HG03039 (cell line): Measurements from ENCODE around the gene NR4A1.
A peak's percentile ranks its signal among the peaks of the same experiment; 100 is the strongest.

Source experiments
- ATAC-seq: cut with Tn5 transposase; IDR thresholded peaks from one replicate; pipeline ENCODE4 v1.9.1; 2021; ENCODE audit warnings: mild to moderate bottlenecking, moderate library complexity; ENCODE audit not compliant: unreplicated experiment

NR4A1 gene

DNA sequence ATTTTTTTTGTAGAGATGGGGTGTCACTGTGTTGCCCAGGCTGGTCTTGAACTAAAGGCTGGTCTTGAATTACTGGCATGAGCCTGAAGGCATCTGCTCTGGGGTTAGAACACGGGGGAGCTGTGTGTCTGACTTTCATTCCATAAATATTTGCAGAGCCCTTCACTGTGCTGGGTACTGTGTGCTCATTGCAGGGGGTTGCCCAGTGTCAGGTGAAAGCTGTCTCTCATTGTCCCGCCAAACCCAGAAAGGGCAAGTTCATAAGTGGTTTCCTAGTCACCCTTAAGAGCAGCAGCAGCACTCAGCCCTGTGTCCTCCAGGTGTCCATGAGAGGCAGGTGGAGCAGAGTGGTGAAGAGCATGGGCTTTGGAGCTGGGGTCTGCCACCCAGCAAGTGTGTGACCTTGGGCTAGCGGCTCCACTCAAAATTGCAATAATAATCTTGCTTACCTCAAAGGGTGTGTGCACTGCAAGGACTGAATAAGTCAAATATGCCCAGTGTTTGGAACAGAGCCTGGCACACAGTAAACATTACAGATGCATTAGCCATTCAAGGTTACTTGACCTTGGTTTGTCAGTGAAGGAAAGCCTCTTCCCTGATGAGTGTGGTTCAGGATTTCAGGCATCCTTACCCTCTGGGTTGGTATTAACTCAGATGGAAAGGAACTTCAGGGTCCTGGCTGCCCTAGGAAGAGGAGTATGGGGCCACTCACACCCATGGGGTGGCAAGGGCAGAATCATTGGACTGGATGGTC lies 23.9 kb downstream of the NR4A1 start:
- ATAC-seq, result no peak

DNA sequence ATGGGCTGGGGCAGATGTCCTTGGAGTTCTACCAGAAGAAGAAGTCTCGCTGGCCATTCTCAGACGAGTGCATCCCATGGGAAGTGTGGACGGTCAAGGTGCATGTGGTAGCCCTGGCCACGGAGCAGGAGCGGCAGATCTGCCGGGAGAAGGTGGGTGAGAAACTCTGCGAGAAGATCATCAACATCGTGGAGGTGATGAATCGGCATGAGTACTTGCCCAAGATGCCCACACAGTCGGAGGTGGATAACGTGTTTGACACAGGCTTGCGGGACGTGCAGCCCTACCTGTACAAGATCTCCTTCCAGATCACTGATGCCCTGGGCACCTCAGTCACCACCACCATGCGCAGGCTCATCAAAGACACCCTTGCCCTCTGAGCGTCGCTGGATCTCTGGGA lies 25.6 kb downstream of the NR4A1 start:
- no peak for ATAC-seq

DNA sequence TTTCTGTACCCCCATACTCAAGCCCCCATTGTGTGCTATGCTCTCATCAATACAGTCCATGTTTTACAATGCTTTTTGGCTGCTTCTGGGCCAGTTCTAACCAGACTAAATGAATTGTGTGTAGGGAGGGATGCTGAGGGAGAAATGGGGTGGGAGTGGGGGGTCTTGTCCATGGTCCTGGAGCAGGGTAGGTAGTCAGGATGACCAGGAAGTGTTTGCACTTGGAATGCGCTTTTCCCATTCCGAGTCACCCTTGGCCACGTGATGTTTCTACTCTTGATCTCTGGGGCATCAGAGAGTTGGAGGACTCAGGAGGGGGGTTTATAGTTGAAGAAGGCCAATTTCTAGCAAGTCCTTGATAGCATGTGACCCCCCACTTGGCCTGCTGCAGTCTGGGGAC lies 27.0 kb downstream of the NR4A1 start:
- ATAC-seq, result no peak

DNA sequence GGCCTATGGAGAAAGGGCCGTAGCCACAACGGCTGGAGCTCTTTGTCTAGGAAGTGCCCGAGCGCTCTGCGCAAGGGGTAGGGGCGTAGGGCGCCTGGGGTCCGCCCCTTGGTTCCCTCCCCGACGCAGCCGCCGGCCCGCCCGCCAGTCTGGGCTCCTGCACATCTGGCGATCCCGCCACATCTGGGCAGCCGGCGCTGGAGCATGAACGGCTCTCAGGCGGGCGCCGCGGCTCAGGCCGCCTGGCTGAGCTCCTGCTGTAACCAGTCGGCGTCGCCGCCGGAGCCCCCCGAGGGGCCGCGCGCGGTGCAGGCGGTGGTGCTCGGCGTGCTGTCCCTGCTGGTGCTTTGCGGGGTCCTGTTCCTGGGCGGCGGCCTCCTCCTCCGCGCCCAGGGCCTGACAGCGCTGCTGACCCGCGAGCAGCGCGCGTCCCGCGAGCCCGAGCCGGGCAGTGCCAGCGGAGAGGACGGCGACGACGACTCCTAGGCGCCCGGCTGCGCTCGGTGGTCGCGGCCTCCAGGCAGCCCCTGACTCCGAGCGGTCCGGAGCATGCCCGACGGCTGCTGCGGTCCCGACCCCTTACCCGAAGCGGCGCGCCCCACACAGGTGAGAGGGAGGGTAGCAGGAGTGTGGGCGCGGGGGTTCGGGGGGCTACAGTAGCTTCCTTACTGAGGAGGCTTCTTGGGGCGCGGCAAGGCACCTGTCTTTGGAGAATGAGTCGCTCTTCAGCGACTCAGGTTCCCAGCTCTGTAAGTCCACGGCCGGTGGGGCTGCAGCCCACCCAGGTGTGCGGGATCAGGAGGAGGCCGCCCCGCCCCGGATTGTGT lies 28.5 kb downstream of the NR4A1 start, which contains the start of gene SMIM41:
TSS of gene SMIM41 (plus strand) at position 129 of the 827 bp plus-strand sequence. CDS start at position 205, 76 bp downstream.
- ATAC-seq, result no peak

DNA sequence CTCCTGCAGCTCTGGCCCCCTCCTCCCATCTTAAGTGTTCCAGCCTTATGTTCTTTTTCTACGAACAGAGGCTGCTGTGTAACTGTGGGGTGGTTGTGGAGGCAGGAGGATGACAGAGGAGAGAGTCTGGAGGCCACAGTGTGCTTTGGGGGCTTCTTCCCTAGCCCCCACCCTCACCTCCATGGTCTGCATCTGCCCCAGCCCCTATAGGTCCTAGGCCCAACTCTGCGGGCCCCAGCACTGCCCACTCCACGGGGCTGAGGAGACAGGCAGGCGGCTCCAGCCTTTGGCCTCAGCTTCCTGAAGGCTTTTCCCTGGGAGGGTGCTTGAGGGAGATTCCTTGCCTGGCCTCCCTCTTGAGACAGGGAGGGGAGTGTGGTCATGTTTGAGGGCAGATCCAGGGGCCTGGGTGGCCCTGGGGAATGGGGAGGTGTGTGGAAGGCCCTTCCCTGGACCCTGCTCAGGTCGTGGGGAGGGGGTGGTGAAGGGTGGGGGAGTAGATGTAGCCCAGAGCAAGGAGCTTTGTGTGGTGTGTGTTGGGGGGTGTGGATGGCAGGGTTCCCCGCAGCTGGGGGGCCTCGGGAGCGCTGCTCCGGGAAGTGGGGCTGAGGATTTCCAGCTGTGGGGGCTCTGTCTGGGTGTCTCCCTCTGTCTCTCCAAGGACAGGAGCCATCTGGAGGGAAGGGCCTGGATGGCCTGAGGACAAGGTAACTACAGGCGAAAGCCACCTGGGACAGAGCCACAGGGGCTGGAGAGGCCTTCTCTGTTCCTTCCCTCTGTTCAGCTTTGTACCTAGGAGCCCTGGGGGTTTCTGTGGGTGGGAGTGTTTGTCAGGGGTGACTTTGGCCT lies 29.4 kb downstream of the NR4A1 start:
- no peak for ATAC-seq

DNA sequence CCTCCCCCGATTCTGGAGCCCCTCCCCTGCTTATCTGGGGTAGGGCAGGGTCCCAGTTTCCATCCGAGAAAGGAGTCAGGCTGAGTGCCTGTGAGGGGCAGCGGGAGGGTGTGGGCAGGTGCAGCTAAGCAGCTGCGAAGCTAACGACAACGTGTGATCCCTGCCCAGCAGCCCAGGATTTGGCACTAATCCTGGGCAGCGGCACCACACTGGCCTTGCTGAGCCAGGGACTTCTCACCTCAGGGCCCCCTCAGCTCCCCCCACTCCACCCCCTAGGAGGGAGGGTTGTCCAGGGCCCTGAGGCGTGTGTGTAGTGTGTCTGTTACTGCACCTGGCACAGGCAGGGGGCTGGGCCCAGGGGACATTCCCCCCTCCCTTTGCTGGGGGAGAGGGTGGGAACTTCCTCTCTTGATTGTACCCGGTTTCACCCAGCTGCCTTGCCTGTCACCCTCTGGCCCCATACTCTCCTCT lies 30.1 kb downstream of the NR4A1 start:
- ATAC-seq, result peak; percentile 48

DNA sequence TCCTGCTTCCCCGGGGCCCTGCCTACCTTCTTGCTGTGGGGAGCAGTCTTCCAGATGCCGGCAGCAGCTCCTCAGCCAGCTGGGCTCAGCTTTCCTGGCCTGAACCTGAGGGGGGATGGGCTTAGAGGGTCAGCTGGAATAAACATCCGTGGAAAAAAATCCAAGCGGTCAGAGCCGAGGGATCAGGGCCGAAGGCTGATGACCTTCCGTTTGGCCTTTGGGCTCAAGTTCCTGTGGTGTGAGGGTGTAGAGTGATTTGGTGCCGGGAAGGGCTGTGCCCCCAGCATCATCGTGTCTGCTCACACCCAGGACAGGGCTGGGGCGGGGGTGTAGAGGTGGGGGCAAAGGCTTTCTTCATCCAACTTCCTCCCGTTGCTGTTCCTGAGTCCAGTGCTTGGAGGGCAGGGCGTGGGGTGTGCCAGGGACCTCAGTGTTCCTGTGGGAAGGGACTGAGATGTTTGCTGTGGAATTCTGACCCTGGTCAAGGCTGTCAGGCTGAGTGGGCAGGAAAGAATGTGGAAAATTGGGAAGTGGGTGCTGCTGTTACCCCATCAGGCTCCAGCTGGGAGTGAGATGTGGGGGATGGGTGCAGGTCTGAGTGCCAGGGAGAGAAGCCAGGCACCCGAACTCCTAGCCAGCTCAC lies 30.9 kb downstream of the NR4A1 start:
- ATAC-seq, result no peak

DNA sequence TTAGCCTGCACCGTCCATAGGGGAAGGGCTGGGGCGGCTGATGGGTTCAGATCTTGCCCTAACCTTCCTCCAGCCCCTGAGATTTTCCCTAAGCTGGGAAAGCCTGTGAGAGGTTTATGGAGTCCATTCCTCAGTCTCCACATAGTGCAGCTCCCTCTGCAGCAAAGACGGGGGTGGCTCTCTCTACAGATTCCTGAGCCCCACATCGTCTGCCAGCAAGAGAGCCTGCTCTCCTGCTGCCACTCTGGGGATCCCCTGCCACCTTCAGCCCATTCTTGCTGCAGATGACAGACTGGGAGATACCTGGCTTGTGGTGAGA lies 31.4 kb downstream of the NR4A1 start:
- ATAC-seq, result no peak

DNA sequence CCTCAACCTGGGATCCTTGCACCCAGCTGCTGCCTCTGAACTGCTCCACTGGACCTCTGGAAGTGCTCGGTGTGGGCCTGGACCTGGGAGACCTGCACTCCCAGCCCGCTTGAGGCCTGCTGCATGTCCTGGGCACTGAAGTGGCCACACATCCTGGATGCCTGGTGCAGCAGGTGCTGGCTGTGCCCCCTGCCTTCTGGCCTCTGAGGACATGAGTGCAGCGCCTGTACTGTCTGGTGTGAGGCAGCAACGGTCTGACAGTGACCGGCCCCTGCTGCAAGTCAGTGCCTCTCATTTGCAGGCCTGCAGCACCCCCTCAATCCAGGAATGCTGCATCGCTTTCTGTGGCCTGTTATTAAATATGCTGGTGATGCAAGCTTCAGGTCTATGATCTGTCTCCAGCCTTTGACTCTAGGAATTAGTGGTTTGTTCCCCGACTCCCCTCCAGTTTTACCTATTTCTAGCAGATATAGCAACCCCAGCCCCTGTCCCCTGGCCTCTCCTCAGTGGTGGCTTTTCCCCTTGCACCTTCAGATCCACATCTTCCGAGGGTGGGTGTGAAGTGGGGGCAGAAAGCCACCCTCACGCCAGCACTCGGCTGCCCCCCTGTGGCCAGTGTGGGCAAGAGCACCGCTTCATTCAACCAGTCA lies 31.9 kb downstream of the NR4A1 start:
- no peak for ATAC-seq

DNA sequence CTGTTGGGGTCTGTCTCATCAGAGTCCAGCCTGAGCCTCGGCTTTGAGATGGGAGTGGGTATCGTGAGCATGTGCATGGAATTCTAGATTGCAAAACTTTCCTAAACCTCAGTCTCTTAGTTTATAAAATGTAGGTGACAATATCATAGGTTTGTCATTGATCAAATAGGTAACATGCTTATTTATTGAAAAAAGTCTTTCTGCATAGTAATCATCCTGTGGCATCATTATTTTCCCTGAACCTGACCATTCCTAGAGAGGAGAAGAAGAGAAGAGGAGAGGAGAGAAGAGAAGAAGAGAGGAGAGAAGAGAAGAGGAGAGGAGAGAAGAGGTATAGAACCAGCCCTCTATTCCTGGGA lies 32.4 kb downstream of the NR4A1 start:
- no peak for ATAC-seq

DNA sequence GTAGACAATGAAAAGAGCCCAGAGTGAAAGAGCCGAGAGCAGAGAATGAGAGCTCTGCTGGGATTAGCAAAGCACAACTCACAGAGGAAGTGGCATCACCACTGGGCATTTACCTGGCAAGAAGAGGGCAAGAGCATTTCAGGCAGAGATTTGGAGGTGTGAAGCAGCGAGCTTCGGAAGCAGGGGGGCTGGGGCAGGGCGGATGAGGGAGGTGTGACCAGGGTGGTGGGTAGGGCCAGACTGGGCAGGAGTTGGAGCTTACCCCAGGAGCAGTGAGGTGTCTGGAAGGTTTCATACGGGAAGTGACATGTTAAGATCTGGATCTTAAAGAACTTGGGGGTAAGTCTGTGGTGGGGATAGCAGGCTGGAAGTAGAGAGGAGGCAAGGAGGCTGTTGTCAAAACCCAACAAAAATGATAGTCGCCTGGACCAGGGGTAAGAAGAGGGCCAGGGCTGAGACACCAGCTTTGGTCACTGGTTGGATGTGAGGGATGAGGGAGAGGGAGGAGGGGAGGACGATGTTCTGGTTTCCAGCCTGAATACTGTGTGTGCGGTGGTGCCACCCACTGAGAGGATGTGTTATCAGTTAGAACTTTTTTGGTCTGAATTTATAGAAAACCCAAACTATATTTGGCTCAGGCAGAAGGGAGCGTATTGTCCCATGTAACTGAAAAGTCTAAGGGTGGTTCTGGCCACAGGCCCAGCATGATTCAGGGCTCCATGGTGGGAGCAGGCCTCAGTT lies 33.4 kb downstream of the NR4A1 start:
- no peak for ATAC-seq

DNA sequence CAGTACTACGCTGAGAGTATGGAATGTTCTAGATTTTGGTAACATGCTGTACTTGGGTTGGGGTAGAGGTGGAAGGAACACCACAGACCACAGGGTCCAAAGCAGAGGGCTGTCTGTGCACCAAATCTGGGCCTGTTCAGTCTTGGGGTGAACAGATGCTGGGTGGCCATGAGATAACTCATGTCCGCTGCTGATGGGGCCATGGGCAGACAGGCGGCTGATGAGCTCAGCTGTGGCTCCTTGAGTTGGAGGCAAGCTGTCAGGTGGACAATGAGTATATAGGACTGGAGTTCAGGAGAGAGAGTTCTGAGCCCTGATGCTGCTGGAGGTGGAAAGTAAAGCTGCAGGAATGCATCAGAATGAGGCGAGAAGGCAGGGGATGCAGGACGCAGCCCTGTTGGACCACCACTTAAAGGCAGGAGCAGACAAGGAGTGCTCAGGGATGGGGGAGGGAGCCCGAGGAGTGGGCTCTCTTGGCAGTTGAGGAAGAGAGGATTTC lies 34.5 kb downstream of the NR4A1 start:
- ATAC-seq, result no peak

DNA sequence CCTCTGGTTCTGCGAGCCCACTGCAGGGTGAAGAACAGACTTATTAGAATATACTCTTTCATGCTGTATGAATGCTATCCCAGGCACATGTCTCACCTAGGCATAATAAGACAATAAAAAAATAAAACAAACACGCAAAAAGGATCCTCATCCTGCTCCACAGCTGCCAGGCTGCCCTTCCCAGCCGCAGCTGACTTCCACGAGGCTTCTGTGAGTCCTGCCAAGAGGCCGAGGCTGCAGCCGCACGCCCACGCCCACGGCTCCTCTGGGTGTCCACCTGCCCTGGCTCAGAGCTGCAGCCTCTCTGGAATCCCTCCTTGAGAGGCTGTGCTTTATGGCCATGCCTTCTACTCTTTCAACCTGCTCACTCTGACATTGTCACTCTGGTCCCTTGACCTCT lies 35.1 kb downstream of the NR4A1 start:
- no peak for ATAC-seq

DNA sequence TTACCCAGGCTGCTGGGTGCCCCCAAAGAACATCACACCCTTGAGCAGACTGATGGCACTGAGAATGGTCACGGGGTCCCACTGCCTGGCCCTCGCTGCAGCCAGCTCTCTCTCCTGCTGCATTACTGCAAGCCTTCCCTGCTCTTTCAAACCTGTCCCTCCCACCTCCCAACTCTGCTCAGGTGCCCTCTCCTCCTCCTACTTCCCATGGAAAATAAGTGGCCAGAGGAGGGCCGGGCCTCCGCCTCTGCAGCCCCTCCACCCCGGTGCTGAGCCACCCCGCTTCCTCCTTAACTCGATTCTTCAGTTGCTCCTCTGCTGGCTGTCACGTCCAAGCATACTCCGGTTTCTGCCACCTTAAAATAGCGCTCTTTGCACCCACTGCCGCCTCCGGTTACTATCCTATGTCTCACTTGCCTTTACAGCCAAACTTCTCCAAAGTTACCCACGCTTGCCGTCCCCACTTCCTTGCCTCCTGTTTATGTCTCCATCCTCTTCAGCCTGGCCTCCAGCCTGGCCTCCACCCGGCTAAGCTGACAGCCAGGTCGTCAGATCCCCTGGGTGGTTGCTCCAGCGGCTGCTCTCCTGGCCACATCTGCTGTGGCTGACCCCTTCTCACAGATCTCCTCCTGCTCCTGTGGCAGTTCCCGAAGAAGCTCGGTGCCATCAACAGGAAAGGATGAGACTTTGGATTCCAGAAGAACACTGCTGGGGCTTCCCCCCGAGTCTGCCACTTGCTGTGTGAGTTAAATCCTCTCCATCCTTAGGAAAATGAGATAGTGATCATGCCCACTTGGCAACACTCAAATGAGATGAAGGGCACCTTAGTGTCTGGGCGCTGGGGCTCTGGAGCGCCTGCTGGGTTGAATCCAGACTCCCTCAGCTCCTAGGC lies 35.9 kb downstream of the NR4A1 start:
- ATAC-seq, result no peak

DNA sequence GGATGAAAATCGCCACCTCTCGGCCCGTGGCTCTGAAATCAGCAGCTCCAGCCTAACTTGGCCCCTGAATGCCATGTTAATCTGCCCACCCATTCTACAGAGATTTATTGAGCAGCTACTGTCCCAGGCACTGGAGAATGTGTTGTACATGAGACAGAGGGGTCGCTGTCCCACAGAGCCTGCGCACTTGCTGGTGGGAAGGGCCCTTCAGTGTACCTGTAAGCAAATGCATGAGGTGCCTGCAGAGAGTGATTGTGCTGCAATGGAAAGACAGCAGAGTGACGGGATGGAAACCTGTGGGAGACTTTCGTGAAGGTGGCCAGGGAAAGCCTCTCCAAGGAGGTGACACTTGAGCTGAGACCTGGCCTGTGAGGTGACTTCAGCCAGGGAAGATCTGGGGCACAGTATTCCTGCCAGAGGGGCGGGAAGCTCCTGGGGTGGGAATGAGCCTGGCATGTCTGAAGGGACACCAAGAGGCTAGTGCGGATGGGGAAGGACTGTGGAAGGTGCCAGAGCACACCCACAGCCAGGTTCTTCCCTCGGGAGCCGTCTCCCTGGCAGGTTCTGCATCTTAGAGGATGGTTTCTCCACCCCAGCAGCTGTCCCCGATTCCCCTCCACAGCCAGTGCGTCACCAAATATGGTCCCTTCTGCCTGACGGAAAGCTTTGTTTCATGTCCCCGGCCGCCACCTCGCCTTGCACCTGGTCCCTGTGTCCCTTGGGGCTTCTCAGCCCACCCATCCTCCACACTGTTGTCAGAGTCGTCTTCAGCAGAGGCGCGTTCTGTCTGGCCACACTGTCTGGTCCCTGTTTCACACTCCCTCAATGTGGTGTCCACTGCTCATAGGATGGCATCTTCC lies 36.9 kb downstream of the NR4A1 start:
- no peak for ATAC-seq

DNA sequence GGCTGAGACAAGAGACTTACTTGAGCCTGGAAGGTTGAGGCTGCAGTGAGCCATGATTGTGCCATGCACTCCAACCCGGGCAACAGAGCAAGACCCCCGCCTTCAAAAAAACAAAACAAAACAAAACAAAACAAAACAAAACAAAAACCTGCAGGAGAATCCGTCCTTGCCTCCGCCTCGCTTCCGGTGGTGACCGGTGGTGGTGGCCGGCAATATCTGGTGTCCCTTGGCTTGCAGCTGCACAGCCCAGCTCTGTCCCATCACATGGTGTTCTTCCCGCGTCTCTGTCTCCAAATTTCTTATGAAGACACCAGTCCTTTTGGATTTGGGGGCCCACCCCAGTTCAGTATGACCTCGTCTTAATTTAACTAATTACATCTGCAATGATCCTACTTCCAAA lies 38.2 kb downstream of the NR4A1 start:
- no peak for ATAC-seq

DNA sequence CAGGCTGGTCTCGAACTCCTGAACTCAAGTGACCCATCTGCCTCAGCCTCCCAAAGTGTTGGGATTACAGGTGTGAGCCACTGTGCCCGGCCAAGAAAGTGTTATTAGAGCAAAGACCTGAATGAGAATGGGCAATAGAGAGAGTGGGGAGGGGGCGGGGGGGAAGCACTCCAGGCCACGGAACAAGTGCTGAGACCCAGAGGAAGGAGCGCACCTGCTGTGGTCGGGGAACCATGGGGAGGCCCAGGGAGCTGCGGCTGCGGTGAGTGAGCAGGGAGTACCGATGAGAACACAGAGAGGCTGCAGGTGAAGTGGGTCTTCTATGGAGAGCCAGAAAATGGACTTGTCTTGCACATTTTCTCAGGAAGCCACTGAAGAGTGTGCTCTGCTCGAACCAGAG lies 39.0 kb downstream of the NR4A1 start:
- ATAC-seq, result no peak

DNA sequence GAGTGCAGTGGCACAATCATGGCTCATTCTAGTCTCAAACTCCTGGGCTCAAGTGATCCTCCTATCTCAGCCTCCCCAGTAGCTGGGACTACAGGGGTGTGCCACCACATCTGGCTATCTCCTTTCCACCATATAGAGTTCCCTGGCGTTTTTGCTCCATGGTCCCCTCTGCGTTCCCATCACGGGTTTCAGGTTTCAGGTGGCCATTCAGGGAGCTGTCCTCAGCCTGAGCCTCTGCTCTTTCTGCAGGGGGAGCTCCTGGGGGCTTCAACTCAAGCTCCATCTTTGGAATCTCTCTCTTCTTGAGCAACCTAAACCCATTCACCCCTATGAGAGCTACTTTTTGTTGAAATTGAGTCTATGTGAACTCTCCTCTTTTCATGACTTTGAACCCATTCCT lies 39.8 kb downstream of the NR4A1 start:
- no peak for ATAC-seq
